Measurements from ENCODE around the gene MTHFR.

MTHFR gene

GRCh38 chr1:11753555-11754208, 52.1 kb downstream of the MTHFR start:
- DNase-seq (ENCODE audit: low spot score), result no peak

DNA sequence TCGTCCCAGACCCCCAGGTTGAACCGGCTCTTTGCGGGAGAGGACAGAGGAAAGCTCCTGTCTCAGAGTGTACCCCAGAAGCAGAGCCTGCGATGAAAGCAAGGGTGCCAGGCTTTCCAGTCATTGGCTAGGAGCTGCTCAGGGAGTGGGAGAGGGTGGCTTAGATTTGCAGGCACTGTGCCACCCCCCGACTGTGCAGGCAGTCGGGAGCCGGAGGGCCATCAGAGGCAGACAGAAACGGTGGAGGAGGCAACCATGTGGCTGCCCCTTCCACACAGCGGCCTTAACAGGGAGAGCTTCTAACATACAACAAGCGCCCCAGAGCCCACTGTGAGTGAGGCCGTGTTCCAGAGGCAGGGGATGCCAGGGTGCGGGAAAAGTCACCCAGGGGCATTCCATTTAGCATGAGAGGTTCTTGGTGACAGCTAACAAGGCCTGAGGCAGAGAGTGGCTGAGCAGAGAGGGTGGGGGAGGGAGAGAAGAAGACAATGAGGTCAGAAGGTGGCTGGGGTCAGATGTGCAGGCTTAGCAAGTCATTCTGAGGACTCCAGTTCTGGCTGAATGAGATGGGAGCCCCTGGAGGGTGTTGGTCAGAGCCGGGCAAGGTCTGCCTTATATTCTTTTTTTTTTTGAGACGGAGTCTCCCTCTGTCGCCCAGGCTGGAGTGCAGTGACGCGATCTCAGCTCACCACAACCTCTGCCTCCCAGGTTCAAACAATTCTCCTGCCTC, 53.2 kb downstream of the MTHFR start:
- DNase-seq (ENCODE audit: low spot score), result no peak

GRCh38 chr1:11751087-11751486, 54.7 kb downstream of the MTHFR start:
- DNase-seq (ENCODE audit: low spot score), result no peak

GRCh38 chr1:11749996-11750395, 55.8 kb downstream of the MTHFR start:
- no peak for DNase-seq (ENCODE audit: low spot score)

DNA sequence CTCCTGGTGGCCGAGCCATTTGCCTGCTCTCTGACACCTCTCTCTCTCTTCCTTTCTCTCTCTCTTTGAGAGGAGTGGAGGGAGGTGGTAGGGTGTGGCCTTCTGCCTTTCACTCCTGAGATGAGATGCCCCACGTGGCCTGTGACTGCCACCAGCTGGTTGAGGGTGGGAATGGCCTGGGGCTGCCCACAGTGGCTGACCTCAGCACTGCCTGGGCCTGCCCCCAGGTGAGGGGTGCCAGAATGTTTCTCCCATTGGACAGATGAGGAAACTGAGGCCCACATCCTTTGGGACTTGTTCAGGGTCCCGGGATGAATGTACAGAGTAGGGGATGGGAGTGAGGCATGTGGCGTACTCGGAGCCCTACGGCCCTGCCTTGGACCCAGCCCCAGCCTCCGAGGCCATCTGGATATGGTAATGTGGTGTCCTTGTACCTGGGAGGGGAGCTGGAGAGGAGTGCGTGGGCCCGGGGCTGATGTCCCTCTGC, 56.5 kb downstream of the MTHFR start:
- peak; percentile 63 for DNase-seq (ENCODE audit: low spot score)

DNA sequence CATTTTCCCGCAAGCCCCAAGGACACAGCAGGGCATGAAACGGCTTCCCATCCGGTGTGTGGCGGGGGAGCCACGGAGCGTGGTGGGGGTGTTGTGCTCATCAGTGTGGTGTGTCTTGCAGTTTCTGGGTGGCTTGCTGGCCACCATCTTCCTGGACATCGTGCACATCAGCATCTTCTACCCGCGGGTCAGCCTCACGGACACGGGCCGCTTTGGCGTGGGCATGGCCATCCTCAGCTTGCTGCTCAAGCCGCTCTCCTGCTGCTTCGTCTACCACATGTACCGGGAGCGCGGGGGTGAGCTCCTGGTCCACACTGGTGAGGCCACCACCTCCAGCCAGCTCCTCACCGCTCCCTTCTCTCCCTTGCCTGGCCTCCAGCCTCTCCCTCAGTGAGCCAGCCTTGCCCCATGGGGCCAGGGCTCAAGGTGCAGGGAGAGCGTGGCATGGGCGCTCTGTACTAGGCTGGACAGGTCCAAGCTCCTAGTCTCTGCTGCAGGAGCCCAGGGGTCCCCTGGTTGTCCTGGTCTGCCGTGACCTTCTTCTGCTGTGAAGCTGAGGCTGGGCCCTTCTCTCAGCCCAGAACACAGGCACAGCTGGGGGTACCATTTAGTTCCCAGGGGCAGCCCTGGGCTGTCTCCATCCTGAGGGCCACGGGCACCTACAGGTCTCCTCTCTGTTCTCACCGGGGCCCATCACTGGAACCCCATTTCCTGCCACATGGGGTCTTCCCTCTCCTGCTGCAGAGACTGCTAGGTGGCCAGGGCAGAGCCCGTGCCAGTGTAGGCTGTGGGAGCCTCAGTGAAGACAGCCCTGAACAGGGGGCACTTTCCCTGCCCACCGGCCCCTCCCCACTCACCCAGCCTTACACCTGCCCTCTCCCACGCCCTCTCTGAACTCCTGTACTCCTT, 57.2 kb downstream of the MTHFR start:
- no peak for DNase-seq (ENCODE audit: low spot score)

DNA sequence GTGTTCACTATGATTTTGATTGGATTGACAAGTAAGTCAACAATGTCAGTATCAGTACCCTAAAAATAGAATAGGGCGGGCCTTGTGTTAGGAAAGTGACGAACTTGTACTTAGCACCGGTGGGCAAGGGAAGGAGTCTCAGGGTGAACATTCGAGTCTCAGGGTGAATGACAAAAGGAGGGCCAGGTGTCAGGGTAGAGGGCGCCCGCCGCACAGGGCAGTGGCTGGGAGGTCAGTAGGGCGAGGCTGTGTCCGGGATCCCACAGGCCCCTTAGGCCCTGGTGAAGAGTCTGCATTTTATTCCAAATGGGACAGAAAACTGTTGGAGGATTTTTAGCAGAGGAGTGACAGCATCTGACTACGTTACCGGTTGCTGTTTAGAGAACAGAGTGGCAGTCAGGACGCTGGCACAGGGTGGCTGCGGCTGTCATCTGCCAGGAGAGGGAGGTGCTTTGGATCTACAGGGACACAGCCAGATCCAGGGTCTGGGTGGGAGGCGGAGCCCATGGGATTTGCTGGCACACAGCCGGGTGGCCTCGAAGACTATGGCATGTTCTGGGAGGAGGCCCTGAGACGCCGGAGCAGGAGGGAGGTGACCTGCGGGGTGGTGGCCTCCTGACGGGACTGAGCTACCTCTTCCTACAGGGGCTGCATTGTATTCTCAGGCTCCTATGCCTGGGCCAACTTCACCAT, 58.8 kb downstream of the MTHFR start:
- no peak for DNase-seq (ENCODE audit: low spot score)

GRCh38 chr1:11746092-11746491, 59.7 kb downstream of the MTHFR start:
- no peak for DNase-seq (ENCODE audit: low spot score)

DNA sequence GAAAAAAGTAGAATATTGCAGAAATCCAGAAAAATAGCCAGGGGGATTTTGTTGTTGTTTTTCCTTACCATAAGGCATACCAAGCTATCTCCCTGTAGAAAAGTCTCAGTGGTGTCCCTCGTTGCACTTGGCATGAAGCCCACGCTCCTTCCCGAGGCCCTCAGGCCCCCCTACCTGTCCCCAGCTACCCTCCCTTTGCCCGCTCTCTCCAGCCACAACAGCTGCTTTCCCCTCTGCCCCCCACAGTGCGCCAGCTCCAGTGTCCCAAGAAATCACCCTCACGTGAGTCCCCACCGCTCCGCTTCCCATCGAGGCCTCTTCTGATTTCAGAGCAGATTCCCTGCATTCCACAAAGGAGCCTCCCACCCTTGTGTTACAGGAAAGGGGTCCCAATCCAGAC, 61.5 kb downstream of the MTHFR start:
- no peak for DNase-seq (ENCODE audit: low spot score)

- DNase-seq (ENCODE audit: low spot score), result no peak
Observed at GRCh38 chr1:11741919-11742558, 63.7 kb downstream of the MTHFR start.

- DNase-seq (ENCODE audit: low spot score), result no peak
Observed at GRCh38 chr1:11741482-11741881, 64.3 kb downstream of the MTHFR start.

DNA sequence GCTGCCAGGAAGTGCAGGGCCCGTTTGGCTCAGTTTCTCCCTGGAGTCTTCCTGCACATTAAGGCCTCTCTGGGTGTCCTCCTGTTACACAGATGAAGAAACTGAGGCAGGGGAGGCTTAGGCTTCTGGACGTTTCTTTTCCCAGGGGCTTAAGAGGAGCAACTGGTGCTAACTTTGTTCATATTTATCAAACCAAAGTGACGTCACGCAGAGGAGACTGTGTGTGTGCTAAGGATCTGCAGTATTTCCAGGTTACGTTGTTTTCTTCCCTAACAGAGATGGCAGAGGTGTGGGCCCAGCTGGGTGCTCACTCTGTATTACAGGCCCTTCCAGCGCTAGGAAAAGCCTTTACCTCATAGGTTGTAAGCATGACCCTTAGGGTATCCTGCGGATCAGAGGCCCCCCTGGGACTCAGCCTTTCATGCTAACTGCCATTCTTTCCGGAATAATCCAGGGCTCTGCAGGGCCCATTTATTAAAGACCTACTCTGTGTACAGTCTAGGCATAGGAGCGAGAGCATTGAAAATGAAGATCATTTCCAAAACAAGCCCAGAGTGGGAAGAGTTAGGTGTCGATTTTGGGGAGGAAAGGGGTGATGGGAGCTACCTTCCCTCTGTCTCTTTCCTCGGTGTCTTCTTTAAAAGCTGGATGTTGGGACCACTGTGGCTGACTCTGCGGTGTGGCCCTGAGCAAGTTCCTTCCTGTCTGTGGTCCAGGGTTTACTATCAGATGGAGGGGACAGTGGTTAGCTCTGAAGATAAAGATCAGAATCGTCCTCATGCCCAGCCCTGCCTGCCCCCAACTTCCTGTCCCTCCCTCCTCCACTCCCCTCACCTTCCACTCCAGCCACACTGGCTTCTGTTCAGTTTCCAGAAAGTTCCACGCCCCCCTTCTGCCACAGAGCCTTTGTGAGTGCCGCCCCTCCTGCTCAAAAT, 65.2 kb downstream of the MTHFR start:
- peak; percentile 66 for DNase-seq (ENCODE audit: low spot score)

GRCh38 chr1:11738783-11739182, 67.0 kb downstream of the MTHFR start:
- DNase-seq (ENCODE audit: low spot score), result no peak

DNA sequence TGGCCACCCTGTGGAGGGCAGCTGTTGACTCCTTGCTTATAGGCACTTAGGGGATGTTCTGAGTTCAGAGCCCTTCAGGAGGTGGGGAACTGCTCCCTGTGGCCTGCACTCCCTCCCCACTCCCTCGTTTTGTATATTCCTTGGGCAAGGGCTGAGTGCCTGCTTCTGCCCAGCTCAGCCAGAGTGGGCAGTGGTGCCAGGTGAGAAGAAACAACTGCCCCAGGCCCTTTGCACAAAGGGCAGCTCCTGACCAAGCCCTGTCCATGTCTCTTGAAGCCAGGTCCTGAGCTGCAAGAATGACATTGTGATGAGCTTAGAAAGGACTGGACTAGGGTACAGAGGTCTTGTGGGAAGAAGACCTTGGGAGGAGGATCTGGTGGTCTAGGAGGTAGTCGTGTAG, 67.7 kb downstream of the MTHFR start:
- DNase-seq (ENCODE audit: low spot score), result no peak

GRCh38 chr1:11736746-11737639, 68.8 kb downstream of the MTHFR start:
- peak; percentile 46 for DNase-seq (ENCODE audit: low spot score)

- peak; percentile 85 for DNase-seq (ENCODE audit: low spot score)
Observed at GRCh38 chr1:11735854-11736745, 69.7 kb downstream of the MTHFR start, which contains the start of gene AGTRAP. Gene AGTRAP (plus strand): TSS chr1:11736136. CDS start chr1:11736209, 73 bp downstream.
